GM08714 (cell line): ENCODE data around the gene HABP4.

ENCODE experiments used
- H3K4me3 ChIP-seq: fragments of 200-500 bp; sonication (Bioruptor generic); 2 replicates; pipeline ENCODE4 v1.5.1; 2014; ENCODE audit warnings: mild to moderate bottlenecking, low read length, inconsistent platforms
- ZNF274 ChIP-seq: IDR thresholded peaks from 2 replicates; pipeline ENCODE4 v1.6.1; 2012; ENCODE audit warnings: mild to moderate bottlenecking, low read depth, low read length

HABP4 gene

GRCh38 chr9:96503918-96504317, 53.9 kb downstream of the HABP4 start:
- H3K4me3 ChIP-seq = no peak overlapping the region
- TF ChIP-seq ZNF274 = no peak

GRCh38 chr9:96505316-96505991, 55.5 kb downstream of the HABP4 start:
- no peak overlapping the region for H3K4me3 ChIP-seq
- no peak for TF ChIP-seq ZNF274

GRCh38 chr9:96508227-96508940, 58.4 kb downstream of the HABP4 start:
- TF ChIP-seq ZNF274 = no peak
- H3K4me3 ChIP-seq = no peak overlapping the region

- no peak for TF ChIP-seq ZNF274
- H3K4me3 ChIP-seq = no peak overlapping the region
Measured at GRCh38 chr9:96509026-96509425, 59.1 kb downstream of the HABP4 start.

- no peak overlapping the region for H3K4me3 ChIP-seq
- no peak for TF ChIP-seq ZNF274
Measured at GRCh38 chr9:96509848-96510247, 59.9 kb downstream of the HABP4 start.

GRCh38 chr9:96510258-96510657, 60.3 kb downstream of the HABP4 start:
- TF ChIP-seq ZNF274 = no peak
- no peak overlapping the region for H3K4me3 ChIP-seq

GRCh38 chr9:96512240-96512639, 62.3 kb downstream of the HABP4 start:
- no peak overlapping the region for H3K4me3 ChIP-seq
- no peak for TF ChIP-seq ZNF274

GRCh38 chr9:96513622-96514021, 63.7 kb downstream of the HABP4 start:
- no peak for TF ChIP-seq ZNF274
- no peak overlapping the region for H3K4me3 ChIP-seq

- H3K4me3 ChIP-seq = no peak overlapping the region
- no peak for TF ChIP-seq ZNF274
Measured at GRCh38 chr9:96514108-96514799, 64.3 kb downstream of the HABP4 start.

- TF ChIP-seq ZNF274 = no peak
- no peak overlapping the region for H3K4me3 ChIP-seq
Measured at GRCh38 chr9:96514800-96515158, 64.8 kb downstream of the HABP4 start.

- H3K4me3 ChIP-seq = no peak overlapping the region
- no peak for TF ChIP-seq ZNF274
Measured at GRCh38 chr9:96515621-96516470, 65.9 kb downstream of the HABP4 start.

GRCh38 chr9:96519095-96519494, 69.1 kb downstream of the HABP4 start:
- TF ChIP-seq ZNF274 = no peak
- H3K4me3 ChIP-seq = no peak overlapping the region

GRCh38 chr9:96519787-96520186, 69.8 kb downstream of the HABP4 start:
- no peak for TF ChIP-seq ZNF274
- H3K4me3 ChIP-seq = no peak overlapping the region

- TF ChIP-seq ZNF274 = no peak
Measured at GRCh38 chr9:96522366-96522765, 72.4 kb downstream of the HABP4 start.

GRCh38 chr9:96523374-96523773, 73.4 kb downstream of the HABP4 start:
- H3K4me3 ChIP-seq = no peak overlapping the region
- no peak for TF ChIP-seq ZNF274

More at GRCh38 chr9:96522366-96522765, 72.4 kb downstream of the HABP4 start:
- no peak overlapping the region for H3K4me3 ChIP-seq
